ENCODE results near the gene KCTD21.

KCTD21 gene

GRCh38 chr11:78218707-78219492 is 30.5 kb upstream of the KCTD21 start:
- DNase-seq (ENCODE audit: low read depth in 2 of 2) = no peak

DNA sequence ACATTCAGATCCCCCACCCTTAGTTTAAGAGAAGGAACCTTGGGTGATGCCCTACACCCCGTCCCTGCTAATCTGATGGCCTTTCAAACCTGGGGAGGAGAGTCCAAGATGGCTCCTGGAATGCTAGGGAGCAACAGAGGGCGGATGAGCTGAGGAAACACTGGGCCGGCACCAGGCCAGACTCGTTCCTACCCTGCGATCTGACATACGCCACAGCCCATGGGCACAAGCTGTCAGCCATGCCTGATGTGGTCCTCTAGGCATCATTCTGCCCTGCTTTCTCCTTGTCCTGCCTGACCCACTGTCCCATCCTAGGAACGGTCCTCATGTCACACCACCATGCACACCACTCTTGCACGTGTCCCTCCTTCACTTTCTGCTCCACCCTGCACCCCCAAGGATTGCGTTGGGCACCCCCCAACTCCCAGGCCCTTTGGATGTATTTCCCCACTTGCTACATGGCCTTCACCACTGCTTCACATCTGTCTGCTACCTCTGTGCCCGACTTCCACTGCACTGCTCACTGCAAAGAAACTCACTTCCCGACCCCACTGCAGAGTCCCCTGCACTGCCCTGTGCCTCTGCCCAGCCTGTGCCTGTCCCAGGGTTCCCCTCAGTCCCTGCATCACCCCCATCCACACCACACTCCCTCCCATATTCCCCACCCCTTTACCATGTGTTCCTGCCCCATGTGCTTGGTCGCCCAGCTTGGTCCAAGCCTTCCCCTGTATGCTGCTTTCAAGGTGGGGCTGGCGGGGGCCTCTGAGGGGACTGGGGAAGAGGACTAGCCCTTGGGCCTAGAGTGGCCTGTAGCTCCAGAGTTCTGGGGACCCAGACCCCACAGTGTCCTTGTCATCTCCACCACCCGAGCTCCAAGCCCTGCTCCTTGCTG is 29.5 kb upstream of the KCTD21 start:
- DNase-seq (ENCODE audit: low read depth in 2 of 2) = no peak

GRCh38 chr11:78216571-78217287 is 28.3 kb upstream of the KCTD21 start:
- no peak for DNase-seq (ENCODE audit: low read depth in 2 of 2)

DNA sequence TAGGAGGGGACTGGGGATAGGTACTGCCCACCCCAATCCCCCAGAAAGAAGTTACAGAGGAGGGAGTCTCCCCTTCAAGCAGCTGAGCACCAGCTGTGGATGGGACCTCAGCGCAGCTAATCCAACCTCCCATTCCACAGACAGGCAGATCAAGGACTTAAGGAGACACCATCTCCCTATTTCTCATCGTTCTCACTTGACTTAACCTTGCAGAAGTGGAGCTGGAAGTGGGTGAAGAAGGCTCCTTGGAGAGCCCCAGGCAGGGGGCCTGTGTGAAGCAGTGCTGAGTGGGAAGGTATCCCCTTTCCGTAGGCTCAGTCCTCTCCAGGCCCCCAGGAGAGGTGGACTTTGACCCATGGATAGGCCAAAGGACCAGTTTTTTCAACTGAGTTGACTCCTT is 27.6 kb upstream of the KCTD21 start:
- DNase-seq (ENCODE audit: low read depth in 2 of 2) = no peak

DNA sequence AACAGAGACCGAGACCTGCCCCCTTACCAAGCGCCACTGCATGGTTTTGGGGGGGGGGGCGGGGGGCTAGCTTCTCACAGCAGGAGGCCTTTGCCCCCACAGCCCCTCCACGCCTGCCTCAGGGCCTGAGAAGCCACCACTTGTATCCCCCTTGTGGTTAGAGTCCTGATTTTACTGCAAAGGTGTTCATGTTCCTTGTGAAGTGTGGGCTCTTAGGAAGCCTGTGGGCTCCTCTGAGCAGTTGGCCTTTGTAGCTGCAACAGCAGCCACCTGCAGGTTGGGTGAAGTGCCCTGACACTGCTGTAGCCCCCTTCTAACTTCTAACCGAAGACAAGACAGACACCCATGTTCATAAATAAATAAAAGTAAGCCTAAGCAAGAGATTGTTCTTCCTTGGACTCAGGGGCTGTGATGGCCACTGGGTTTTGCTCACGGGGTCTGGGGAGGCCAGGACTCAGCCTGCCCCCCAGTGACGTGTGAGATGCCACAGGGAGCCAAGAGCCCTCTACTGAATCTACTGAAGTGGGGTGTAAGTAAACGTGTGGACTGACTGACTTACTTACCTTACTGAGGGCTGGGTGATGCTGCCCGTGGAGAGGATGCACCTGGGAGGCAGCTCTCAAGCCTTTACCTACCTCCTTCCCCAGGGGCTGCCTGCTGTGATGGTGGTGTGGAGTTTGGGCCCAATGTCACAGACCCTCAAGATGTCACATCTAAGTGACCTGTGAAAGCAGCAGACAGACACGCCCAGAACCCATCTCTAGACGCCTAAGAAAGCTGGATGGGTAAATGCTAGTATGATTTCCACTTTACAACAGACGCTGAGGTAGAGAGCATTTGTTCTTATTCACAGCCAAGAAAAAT is 26.1 kb upstream of the KCTD21 start:
- DNase-seq (ENCODE audit: low read depth in 2 of 2) = no peak

GRCh38 chr11:78213526-78214330 is 25.3 kb upstream of the KCTD21 start:
- no peak for DNase-seq (ENCODE audit: low read depth in 2 of 2)

GRCh38 chr11:78212586-78213371 is 24.4 kb upstream of the KCTD21 start:
- DNase-seq (ENCODE audit: low read depth in 2 of 2) = peak; percentile 12 to 17

DNA sequence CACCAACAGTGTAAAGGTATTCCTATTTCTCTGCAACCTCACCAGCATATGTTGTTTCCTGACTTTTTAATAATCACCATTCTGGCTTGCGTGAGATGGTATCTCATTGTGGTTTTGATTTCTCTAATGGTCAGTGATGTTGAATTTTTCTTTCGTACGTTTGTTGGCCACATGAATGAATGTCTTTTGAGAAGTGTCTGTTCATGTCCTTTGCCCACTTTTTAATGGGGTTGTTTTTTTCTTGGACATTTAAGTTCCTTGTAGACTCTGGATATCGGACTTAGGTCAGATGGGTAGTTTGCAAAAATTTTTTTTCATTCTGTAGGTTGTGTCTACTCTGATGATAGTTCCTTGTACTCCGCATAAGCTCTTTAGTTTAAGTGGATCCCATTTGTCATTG is 23.1 kb upstream of the KCTD21 start:
- no peak for DNase-seq (ENCODE audit: low read depth in 2 of 2)

DNA sequence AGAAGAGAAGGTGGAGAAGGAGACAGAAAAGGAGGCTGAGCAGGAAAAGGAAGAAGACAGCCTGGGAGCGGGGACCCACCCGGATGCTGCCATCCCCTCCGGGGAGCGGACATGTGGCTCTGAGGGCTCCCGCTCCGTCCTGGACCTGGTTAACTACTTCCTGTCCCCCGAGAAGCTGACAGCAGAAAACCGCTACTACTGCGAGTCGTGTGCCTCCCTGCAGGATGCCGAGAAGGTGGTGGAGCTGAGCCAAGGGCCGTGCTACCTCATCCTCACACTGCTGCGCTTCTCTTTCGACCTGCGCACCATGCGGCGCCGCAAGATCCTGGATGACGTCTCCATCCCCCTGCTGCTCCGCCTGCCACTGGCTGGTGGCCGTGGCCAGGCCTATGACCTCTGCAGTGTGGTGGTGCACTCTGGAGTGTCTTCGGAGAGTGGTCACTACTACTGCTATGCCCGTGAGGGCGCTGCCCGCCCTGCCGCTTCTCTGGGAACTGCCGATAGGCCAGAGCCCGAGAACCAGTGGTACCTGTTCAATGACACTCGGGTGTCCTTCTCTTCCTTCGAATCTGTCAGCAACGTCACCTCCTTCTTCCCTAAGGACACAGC is 21.7 kb upstream of the KCTD21 start:
- no peak for DNase-seq (ENCODE audit: low read depth in 2 of 2)

GRCh38 chr11:78209478-78209877 is 21.1 kb upstream of the KCTD21 start:
- DNase-seq (ENCODE audit: low read depth in 2 of 2) = no peak

- DNase-seq (ENCODE audit: low read depth in 2 of 2) = no peak
These were observed 20.1 kb upstream of the KCTD21 start for GRCh38 chr11:78208257-78209165.

GRCh38 chr11:78207532-78208256 is 19.3 kb upstream of the KCTD21 start:
- no peak for DNase-seq (ENCODE audit: low read depth in 2 of 2)

GRCh38 chr11:78205691-78206090 is 17.3 kb upstream of the KCTD21 start:
- no peak for DNase-seq (ENCODE audit: low read depth in 2 of 2)

DNA sequence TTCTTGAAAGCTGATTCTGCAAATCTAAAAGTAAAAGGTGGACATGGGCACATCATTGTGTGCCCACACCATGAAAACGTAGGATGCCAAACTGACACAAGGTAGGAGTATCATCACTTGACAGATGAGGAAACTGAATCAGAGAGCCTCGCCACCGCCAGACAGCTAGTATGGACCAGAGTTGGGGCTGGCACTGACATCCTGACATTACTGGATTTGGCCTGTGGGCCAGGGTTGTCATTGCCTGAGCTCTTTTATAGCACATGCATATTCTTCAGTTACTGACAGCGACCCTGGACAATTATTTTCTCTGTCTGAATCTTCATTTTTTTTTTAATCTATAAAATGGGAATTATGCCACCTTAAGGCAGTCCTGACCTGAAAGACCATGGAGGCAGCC is 16.8 kb upstream of the KCTD21 start:
- DNase-seq (ENCODE audit: low read depth in 2 of 2) = no peak

DNA sequence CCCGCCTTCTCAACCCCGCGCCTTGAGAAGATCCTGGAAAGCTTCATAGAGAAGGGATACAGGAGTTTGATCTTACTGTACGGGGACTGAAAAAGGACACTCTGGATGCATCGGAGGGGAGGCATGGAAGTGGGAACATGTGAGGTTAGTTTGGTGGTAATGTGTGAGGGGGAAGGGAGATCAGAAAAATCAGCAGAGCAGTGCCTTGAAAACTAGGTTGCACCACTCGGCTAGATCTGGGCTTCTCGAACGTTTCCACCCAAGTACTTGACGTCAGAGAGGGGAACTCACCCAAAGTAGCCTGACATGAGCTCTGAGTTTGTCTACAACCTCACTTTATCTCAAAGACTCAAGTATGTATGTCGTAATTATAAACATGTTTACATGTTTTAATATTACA is 14.8 kb upstream of the KCTD21 start:
- no peak for DNase-seq (ENCODE audit: low read depth in 2 of 2)

DNA sequence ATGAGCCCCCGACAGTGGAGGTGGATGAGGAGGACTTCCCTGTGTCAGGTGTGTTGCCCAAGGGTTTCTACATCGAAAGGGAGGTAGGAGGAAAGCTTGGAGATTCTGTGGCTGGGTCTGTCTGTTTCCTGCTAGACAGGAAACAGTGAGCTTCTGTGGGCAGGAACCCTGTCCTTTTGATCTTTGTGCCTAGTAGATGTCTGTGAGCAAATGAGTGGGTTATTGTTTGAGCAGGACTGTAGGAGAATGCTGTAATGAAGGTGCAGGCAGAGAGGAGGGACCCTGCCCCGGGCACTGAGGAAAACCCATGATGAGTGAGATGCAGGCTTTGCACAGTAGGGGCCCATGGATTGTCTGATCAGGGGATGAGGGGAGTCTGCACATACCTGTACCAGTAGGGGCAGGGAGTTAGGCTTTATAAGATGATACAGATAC is 14.3 kb upstream of the KCTD21 start:
- no peak for DNase-seq (ENCODE audit: low read depth in 2 of 2)

DNA sequence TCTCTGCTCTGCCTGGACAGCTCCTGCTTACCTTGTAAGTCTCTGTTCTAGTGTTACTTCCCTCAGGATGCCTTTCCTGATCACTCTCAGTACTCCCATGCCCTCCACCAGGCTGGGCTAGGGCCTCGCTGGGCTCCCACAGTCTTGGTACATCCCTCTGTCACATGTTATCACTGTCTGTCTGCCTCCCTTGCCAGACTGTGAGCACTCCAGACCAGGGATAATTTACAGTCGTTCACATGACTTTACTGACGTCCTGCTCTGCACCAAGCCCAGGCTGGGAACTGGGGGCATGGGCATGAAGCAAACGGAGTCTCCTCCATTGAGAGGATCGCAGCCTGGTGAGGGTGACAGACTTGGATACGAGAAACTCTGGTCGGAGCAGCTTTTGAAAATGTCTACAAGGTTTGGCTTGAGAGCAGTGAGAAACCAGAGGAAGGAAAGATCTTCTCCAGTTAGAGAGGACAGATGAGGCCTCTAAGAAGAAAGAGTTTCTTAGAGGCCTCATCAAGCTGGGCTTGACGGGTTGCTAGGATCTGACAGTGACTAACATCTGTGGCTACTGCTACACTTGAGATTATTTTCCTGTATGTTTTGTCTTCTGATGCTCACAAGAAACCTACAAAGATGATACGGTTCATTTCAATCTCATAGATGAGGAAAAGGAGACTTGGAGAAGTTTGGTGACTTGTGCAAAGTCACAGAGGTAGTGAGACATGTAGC is 12.8 kb upstream of the KCTD21 start:
- no peak for DNase-seq (ENCODE audit: low read depth in 2 of 2)

Data from fibroblast of skin of left quadriceps (primary cell).